HEK293 (cell line): ENCODE data around the gene BLM.
A peak's percentile ranks its signal among the peaks of the same experiment; 100 is the strongest.

ENCODE experiments used
- EGR2 ChIP-seq: fragments of 450-650 bp; formaldehyde crosslinking; IDR thresholded peaks from 2 replicates; pipeline ENCODE4 v1.5.1; 2016; ENCODE audit warnings: low read depth, missing biosample characterization, missing genetic modification characterization
- GLI2 ChIP-seq: fragments of 450-650 bp; formaldehyde crosslinking; IDR thresholded peaks from 2 replicates; pipeline ENCODE4; 2017; ENCODE audit warnings: missing biosample characterization, missing genetic modification characterization, low read depth, borderline replicate concordance
- GLIS1 ChIP-seq: fragments of 450-650 bp; formaldehyde crosslinking; IDR thresholded peaks from 2 replicates; pipeline ENCODE4 v1.5.1; 2016; ENCODE audit warnings: missing biosample characterization, missing genetic modification characterization
- YY2 ChIP-seq: fragments of 450-650 bp; formaldehyde crosslinking; IDR thresholded peaks from 2 replicates; pipeline ENCODE4 v1.5.1; 2016; ENCODE audit warnings: missing biosample characterization, missing genetic modification characterization
- ZBTB7A ChIP-seq: fragments of 450-650 bp; formaldehyde crosslinking; IDR thresholded peaks from 2 replicates; pipeline ENCODE4 v1.5.1; 2016; ENCODE audit warnings: low read depth, missing biosample characterization, missing genetic modification characterization
- ZNF114 ChIP-seq: fragments of 450-650 bp; formaldehyde crosslinking; IDR thresholded peaks from 2 replicates; pipeline ENCODE4 v1.5.0; 2017; ENCODE audit warnings: missing biosample characterization, missing genetic modification characterization
- ZNF292 ChIP-seq: fragments of 450-650 bp; formaldehyde crosslinking; IDR thresholded peaks from 2 replicates; pipeline ENCODE4 v1.5.1; 2016; ENCODE audit warnings: low read depth, missing biosample characterization, missing genetic modification characterization, borderline replicate concordance
- ZNF302 ChIP-seq: fragments of 450-650 bp; formaldehyde crosslinking; IDR thresholded peaks from 2 replicates; pipeline ENCODE4 v1.5.1; 2016; ENCODE audit warnings: missing biosample characterization, missing genetic modification characterization, low read depth
- ZNF529 ChIP-seq: fragments of 450-650 bp; formaldehyde crosslinking; IDR thresholded peaks from 2 replicates; pipeline ENCODE4 v1.5.1; 2017; ENCODE audit warnings: missing genetic modification characterization, missing biosample characterization; ENCODE audit not compliant: insufficient replicate concordance
- ZNF560 ChIP-seq: fragments of 450-650 bp; formaldehyde crosslinking; IDR thresholded peaks from 2 replicates; pipeline ENCODE4 v1.5.1; 2017; ENCODE audit warnings: missing biosample characterization, missing genetic modification characterization, borderline replicate concordance
- ZNF600 ChIP-seq: fragments of 450-650 bp; formaldehyde crosslinking; IDR thresholded peaks from 2 replicates; pipeline ENCODE4 v1.5.1; 2016; ENCODE audit warnings: missing biosample characterization, missing genetic modification characterization
- ZNF610 ChIP-seq: fragments of 450-650 bp; formaldehyde crosslinking; IDR thresholded peaks from 2 replicates; pipeline ENCODE4 v1.5.1; 2016; ENCODE audit warnings: missing biosample characterization, missing genetic modification characterization, borderline replicate concordance
- ZNF623 ChIP-seq: fragments of 450-650 bp; formaldehyde crosslinking; IDR thresholded peaks from 2 replicates; pipeline ENCODE4 v1.5.1; 2016; ENCODE audit warnings: missing biosample characterization, missing genetic modification characterization
- ZNF670 ChIP-seq: fragments of 450-650 bp; formaldehyde crosslinking; IDR thresholded peaks from 2 replicates; pipeline ENCODE4 v1.5.1; 2016; ENCODE audit warnings: missing biosample characterization, missing genetic modification characterization, low read depth
- ZNF677 ChIP-seq: fragments of 450-650 bp; IDR thresholded peaks from 2 replicates; pipeline ENCODE4 v1.5.0; 2018; ENCODE audit warnings: missing biosample characterization, mild to moderate bottlenecking, missing genetic modification characterization, moderate library complexity
- ZNF747 ChIP-seq: fragments of 450-650 bp; formaldehyde crosslinking; IDR thresholded peaks from 2 replicates; pipeline ENCODE4 v1.5.1; 2016; ENCODE audit warnings: missing biosample characterization, missing genetic modification characterization
- ZNF776 ChIP-seq: fragments of 450-650 bp; formaldehyde crosslinking; IDR thresholded peaks from 2 replicates; pipeline ENCODE4 v1.5.0; 2017; ENCODE audit warnings: missing biosample characterization, missing genetic modification characterization, borderline replicate concordance
- TF ChIP-seq, protein P1 (sequence below): fragments of 450-650 bp; formaldehyde crosslinking; IDR thresholded peaks from 2 replicates; pipeline ENCODE4 v1.5.1; 2016; ENCODE audit warnings: missing biosample characterization, missing genetic modification characterization, borderline replicate concordance
- TF ChIP-seq, protein P2 (sequence below): fragments of 450-650 bp; formaldehyde crosslinking; conservative IDR thresholded peaks from 2 replicates; pipeline ENCODE4 v1.5.1; 2016; ENCODE audit warnings: low read depth, missing biosample characterization, missing genetic modification characterization
- TF ChIP-seq, protein P3 (sequence below): fragments of 450-650 bp; formaldehyde crosslinking; IDR thresholded peaks from 2 replicates; pipeline ENCODE4 v1.5.1; 2016; ENCODE audit warnings: missing biosample characterization, missing genetic modification characterization, borderline replicate concordance
- TF ChIP-seq, protein P4 (sequence below): fragments of 450-650 bp; formaldehyde crosslinking; IDR thresholded peaks from 2 replicates; pipeline ENCODE4; 2016; ENCODE audit warnings: missing biosample characterization, missing genetic modification characterization
- TF ChIP-seq, protein P5 (sequence below): fragments of 450-650 bp; formaldehyde crosslinking; IDR thresholded peaks from 2 replicates; pipeline ENCODE4 v1.5.1; 2016; ENCODE audit warnings: missing biosample characterization, missing genetic modification characterization

BLM gene

DNA sequence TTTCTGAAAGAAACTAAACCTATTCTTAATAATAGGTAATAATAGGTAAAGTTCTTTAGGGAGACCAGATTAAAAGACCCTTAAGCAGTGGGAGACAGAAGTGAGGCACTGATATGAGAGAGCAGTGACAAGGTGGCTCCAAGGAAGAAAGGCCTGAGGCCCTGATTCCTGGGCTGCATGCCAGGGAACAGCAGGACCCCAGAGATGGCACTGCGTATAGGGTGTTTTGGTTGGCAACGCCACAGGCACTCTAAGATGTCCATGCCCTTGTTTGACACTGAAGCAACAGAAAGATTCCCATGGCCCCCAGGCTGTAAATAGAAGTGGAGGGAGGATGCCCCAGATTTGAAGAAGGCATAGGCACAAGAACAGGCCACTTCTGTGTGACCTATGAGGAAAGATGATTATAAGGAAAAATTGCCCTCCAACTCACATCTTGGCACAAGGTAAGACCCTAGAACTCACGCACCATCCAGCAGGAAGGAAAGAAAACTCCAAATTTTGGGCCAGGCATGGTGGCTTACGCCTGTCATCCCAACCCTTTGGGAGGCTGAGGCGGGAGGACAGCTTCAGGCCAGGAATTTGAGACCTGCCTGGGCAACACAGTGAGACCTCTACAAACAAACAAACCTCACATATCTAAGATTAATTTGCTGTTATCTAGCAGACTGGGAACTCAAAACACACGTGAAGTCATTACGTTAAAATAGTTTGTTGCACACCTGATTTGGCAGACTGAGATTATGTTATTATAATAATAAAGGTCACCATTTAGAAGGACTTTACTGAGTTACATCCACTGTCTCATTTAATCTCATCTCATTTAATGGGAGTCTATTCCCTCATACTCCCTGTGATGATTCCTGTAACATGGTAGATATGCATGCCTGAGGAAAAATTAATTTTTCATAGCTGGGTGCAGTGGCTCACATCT, 10.5 kb upstream of the BLM start (continued):
- TF ChIP-seq, protein P1, sequence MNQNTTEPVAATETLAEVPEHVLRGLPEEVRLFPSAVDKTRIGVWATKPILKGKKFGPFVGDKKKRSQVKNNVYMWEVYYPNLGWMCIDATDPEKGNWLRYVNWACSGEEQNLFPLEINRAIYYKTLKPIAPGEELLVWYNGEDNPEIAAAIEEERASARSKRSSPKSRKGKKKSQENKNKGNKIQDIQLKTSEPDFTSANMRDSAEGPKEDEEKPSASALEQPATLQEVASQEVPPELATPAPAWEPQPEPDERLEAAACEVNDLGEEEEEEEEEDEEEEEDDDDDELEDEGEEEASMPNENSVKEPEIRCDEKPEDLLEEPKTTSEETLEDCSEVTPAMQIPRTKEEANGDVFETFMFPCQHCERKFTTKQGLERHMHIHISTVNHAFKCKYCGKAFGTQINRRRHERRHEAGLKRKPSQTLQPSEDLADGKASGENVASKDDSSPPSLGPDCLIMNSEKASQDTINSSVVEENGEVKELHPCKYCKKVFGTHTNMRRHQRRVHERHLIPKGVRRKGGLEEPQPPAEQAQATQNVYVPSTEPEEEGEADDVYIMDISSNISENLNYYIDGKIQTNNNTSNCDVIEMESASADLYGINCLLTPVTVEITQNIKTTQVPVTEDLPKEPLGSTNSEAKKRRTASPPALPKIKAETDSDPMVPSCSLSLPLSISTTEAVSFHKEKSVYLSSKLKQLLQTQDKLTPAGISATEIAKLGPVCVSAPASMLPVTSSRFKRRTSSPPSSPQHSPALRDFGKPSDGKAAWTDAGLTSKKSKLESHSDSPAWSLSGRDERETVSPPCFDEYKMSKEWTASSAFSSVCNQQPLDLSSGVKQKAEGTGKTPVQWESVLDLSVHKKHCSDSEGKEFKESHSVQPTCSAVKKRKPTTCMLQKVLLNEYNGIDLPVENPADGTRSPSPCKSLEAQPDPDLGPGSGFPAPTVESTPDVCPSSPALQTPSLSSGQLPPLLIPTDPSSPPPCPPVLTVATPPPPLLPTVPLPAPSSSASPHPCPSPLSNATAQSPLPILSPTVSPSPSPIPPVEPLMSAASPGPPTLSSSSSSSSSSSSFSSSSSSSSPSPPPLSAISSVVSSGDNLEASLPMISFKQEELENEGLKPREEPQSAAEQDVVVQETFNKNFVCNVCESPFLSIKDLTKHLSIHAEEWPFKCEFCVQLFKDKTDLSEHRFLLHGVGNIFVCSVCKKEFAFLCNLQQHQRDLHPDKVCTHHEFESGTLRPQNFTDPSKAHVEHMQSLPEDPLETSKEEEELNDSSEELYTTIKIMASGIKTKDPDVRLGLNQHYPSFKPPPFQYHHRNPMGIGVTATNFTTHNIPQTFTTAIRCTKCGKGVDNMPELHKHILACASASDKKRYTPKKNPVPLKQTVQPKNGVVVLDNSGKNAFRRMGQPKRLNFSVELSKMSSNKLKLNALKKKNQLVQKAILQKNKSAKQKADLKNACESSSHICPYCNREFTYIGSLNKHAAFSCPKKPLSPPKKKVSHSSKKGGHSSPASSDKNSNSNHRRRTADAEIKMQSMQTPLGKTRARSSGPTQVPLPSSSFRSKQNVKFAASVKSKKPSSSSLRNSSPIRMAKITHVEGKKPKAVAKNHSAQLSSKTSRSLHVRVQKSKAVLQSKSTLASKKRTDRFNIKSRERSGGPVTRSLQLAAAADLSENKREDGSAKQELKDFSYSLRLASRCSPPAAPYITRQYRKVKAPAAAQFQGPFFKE (tag by site-specific recombination), result no peak
- no peak for TF ChIP-seq ZNF677 (tag by site-specific recombination)
- TF ChIP-seq, protein P2, sequence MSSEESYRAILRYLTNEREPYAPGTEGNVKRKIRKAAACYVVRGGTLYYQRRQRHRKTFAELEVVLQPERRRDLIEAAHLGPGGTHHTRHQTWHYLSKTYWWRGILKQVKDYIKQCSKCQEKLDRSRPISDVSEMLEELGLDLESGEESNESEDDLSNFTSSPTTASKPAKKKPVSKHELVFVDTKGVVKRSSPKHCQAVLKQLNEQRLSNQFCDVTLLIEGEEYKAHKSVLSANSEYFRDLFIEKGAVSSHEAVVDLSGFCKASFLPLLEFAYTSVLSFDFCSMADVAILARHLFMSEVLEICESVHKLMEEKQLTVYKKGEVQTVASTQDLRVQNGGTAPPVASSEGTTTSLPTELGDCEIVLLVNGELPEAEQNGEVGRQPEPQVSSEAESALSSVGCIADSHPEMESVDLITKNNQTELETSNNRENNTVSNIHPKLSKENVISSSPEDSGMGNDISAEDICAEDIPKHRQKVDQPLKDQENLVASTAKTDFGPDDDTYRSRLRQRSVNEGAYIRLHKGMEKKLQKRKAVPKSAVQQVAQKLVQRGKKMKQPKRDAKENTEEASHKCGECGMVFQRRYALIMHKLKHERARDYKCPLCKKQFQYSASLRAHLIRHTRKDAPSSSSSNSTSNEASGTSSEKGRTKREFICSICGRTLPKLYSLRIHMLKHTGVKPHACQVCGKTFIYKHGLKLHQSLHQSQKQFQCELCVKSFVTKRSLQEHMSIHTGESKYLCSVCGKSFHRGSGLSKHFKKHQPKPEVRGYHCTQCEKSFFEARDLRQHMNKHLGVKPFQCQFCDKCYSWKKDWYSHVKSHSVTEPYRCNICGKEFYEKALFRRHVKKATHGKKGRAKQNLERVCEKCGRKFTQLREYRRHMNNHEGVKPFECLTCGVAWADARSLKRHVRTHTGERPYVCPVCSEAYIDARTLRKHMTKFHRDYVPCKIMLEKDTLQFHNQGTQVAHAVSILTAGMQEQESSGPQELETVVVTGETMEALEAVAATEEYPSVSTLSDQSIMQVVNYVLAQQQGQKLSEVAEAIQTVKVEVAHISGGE, result no peak
- no peak for TF ChIP-seq ZBTB7A (tag by site-specific recombination)
- TF ChIP-seq ZNF776, result no peak
- TF ChIP-seq ZNF600, result peak; percentile 9; the same call in 1 of the 2 replicates
- peak; percentile 55 for TF ChIP-seq GLIS1 (tag by site-specific recombination)
- no peak for TF ChIP-seq ZNF670 (tag by site-specific recombination)
- TF ChIP-seq, protein P3, sequence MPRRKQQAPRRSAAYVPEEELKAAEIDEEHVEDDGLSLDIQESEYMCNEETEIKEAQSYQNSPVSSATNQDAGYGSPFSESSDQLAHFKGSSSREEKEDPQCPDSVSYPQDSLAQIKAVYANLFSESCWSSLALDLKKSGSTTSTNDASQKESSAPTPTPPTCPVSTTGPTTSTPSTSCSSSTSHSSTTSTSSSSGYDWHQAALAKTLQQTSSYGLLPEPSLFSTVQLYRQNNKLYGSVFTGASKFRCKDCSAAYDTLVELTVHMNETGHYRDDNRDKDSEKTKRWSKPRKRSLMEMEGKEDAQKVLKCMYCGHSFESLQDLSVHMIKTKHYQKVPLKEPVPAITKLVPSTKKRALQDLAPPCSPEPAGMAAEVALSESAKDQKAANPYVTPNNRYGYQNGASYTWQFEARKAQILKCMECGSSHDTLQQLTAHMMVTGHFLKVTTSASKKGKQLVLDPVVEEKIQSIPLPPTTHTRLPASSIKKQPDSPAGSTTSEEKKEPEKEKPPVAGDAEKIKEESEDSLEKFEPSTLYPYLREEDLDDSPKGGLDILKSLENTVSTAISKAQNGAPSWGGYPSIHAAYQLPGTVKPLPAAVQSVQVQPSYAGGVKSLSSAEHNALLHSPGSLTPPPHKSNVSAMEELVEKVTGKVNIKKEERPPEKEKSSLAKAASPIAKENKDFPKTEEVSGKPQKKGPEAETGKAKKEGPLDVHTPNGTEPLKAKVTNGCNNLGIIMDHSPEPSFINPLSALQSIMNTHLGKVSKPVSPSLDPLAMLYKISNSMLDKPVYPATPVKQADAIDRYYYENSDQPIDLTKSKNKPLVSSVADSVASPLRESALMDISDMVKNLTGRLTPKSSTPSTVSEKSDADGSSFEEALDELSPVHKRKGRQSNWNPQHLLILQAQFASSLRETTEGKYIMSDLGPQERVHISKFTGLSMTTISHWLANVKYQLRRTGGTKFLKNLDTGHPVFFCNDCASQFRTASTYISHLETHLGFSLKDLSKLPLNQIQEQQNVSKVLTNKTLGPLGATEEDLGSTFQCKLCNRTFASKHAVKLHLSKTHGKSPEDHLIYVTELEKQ (tag by site-specific recombination), result peak; percentile 79; the same call in 1 of the 2 replicates
- TF ChIP-seq ZNF747 (tag by site-specific recombination), result no peak
- peak; percentile 60 for TF ChIP-seq ZNF610 (tag by site-specific recombination)
- TF ChIP-seq GLI2 (tag by site-specific recombination), result no peak
- TF ChIP-seq ZNF292 (tag by site-specific recombination), result no peak
- no peak for TF ChIP-seq ZNF529 (tag by site-specific recombination)
- TF ChIP-seq ZNF560 (tag by site-specific recombination), result no peak
- TF ChIP-seq, protein P4, sequence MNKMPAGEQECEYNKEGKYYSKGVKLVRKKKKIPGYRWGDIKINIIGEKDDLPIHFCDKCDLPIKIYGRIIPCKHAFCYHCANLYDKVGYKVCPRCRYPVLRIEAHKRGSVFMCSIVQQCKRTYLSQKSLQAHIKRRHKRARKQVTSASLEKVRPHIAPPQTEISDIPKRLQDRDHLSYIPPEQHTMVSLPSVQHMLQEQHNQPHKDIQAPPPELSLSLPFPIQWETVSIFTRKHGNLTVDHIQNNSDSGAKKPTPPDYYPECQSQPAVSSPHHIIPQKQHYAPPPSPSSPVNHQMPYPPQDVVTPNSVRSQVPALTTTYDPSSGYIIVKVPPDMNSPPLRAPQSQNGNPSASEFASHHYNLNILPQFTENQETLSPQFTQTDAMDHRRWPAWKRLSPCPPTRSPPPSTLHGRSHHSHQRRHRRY (tag by site-specific recombination), result 0 out of 2 replicates have a peak, but pooled peaks have one; percentile 19
- TF ChIP-seq, protein P5, sequence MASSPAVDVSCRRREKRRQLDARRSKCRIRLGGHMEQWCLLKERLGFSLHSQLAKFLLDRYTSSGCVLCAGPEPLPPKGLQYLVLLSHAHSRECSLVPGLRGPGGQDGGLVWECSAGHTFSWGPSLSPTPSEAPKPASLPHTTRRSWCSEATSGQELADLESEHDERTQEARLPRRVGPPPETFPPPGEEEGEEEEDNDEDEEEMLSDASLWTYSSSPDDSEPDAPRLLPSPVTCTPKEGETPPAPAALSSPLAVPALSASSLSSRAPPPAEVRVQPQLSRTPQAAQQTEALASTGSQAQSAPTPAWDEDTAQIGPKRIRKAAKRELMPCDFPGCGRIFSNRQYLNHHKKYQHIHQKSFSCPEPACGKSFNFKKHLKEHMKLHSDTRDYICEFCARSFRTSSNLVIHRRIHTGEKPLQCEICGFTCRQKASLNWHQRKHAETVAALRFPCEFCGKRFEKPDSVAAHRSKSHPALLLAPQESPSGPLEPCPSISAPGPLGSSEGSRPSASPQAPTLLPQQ (tag by site-specific recombination), result peak; percentile 79; the same call in 1 of the 2 replicates
- no peak for TF ChIP-seq EGR2 (tag by site-specific recombination)
- TF ChIP-seq ZNF623 (tag by site-specific recombination), result no peak
- TF ChIP-seq ZNF302 (tag by site-specific recombination), result no peak
- no peak for TF ChIP-seq ZNF114 (tag by site-specific recombination)
- TF ChIP-seq YY2 (tag by site-specific recombination), result no peak
